Mesenteric fat pad (tissue), 1 donor: ENCODE measurements around the gene KAZN. TPM values are rescaled to one million over a fixed set of nuclear protein-coding genes. Genes with fewer than 3 reads are reported as not detected.

ENCODE experiments used
- DNase-seq: peaks from one replicate; pipeline ENCODE4 v3.0.0-alpha.2; 2020; ENCODE audit warnings: low spot score
- total RNA-seq: library from RNA; stranded (reverse); fragmentation: NEBNext Ultra II Directional; extraction: Animal tissue kit (Norgen Biotek cat#: 25700); gene quantifications from one replicate; pipeline ENCODE4 v1.2.1, GENCODE V29; 2021
- donor health status: DM: yes; HTN: yes; CAD: no.

The KAZN gene
- total RNA-seq, 1 donor from 2014 or later: 26.9 TPM

DNA sequence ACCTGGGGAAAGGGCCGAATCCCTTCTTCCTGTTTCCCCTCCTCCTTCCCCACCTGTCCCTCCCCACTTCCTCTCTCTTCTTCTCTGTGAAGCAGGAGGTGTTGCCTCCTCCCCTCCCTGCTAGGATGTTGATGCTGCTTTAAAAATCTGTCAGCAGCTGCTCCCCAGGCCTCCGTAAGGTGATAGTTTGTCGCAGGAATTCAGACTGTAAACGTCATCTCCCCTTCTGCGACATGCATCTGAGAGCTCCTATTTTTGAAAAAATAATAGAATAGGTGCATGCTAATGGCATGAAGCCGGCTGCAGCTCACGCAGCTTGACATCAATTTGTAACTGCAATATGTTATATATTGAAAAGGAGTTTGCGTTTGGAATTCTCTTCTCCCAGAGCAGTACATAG, 70.1 kb downstream of the KAZN start:
- DNase-seq: no peak

DNA sequence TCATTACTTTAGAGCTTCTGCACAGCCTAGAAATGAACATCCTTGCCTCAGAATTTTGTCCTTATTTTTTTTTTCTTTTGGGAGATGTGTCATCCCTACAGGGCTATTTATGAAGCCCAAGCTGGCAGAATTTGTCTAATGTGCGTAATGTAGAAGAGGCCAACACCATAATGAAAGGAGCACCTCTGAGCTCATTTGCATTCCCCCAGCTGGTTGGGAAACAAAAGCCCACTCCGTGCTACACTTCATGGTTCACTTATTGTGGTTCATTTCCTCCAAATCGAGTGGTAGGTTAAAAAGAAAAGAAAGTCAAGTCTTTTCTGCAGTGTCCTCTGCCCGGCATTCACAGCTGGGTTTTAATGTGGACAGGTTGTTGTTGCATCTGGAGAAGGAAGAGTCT, 73.5 kb downstream of the KAZN start:
- DNase-seq: no peak

DNA sequence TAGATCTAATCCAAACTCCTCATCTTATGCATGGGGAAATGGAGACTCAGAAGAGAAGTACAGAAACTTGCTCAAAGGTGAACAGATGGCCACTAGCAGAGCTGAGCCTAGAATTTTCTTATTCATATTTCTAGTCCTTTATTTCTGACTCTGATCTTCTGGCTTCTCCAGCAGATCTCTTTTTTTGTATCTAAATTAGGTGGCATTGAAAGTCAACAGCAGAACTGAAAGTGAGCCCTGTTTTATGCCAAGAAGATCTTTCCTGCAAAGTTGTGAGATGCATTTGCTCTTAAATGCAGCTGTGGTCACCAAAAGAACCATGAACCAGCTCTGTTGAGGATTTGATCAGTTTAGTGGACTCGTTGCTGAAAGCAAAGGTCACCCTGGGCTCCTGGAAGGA, 75.5 kb downstream of the KAZN start:
- no peak for DNase-seq

DNA sequence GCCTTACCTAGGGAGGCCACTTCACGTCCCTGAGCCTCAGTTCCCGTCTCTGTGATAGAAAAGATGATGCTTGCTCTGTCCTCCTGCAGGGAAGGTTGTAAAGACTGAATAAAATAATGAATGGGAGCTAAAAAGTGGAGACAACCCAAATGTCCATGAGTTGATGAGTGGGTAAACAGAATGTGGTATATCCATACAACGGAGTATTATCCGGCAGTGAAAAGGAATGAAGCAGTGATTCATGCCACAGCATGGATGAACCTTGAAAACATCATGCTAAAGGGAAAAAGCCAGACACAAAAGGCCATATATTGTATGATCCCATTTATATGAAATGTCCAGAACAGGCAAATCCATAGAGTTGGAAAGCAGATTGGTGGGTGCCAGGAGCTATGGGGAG, 77.9 kb downstream of the KAZN start:
- DNase-seq: no peak

DNA sequence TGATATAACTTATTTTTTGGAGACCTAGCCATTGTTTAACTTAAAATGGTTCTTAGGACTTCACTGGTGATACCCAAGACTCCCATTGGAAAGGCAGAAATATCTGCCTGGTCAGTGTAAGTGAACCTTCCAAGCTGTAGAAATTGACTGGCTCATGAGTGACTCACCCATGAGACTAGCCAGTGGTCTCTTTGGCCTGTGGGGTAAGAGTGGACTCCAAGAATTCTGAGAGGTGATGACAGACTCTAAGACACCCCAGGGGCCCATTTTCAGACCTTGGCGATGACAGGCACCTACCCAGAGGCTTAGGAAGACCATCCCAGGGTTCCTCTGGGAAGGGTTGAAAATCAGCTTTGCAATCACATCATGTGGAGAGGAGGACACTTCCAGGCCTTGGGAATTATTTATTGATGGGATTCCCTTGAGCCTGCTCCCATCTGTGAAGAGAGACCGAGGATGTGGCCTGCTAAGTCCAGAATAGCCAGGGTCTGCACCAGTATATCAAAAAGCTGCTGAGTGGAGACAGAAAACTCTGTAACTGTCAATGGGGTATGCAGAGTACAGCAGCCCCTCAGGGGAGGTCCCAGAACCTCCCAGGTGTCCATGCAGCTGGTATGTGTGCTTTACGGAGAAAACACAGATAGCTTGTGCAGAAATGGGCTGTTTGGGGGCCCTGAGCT, 78.9 kb downstream of the KAZN start:
- DNase-seq: no peak

DNA sequence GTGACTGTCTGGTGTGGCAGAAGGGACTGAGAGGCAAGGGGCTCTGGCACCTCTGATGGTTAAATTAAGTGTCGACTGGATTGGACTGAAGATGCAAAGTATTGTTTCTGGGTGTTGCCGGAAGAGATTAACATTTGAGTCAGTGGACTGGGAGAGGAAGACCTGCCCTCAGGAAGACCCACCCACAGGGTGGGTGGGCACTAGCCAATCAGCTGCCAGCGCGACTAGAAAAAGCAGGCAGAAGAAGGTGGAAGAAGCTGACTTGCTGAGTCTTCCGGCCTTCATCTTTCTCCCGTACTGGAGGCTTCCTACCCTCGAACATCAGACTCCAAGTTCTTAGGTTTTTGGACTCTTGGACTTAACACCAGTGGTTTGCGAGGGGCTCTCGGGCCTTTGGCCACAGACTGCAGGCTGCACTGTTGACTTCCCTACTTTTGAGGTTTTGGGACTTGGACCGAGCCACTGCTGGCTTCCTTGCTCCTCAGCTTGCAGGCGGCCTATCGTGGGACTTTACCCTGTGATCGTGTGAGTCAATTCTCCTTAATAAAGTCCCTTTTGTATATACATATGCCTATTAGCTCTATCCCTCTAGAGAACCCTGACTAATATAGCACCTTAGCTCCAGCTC, 79.6 kb downstream of the KAZN start:
- DNase-seq: no peak

DNA sequence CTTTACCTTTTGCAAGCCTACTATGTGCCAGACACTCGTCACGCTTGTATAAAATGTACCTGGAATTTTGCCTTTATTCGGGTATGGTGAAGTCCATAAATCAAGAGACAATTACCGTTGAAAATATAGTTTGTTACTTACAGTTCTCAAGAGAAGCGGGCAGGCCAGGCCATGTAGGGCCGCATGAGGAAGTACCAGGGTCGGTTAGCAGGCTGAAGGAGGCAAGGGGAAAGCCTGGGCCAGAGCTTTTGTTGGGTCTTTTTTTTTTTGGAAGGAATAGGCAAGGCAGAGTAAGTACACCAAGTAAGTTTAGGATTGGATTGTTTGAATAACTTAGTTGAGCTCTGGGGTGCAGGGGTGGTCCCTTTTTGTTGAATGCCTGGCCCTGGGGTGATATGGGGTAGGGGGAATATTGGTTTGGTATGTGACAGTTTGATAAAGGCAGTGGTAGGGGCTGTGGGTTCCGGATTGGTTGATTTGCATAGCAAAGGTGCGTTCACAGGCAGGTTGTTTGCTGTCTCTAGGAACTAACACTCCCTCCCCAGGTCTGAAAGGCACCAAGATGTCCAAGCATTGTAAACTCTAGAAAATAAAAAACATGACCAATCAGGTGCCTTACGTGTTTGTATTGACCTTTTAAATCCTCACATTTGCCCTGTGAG, 80.7 kb downstream of the KAZN start:
- no peak for DNase-seq

DNA sequence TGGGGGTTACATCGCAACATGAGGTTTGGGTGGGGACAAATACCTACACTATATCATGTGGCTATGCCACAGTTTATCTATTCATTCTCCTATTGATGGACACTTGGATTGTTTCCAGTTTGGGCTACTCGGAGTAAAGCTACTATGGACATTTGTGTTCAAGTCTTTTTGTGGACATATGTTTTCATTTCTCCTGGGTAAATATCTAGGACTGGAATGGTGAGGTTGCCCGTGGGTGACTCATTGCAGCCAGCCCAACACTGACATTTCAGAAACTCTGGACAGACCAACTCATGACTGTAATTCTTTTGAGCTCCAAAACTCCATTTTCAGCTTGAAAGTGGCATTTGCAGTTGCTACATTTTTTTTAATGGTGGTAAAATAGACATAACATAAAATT, 82.7 kb downstream of the KAZN start:
- no peak for DNase-seq

DNA sequence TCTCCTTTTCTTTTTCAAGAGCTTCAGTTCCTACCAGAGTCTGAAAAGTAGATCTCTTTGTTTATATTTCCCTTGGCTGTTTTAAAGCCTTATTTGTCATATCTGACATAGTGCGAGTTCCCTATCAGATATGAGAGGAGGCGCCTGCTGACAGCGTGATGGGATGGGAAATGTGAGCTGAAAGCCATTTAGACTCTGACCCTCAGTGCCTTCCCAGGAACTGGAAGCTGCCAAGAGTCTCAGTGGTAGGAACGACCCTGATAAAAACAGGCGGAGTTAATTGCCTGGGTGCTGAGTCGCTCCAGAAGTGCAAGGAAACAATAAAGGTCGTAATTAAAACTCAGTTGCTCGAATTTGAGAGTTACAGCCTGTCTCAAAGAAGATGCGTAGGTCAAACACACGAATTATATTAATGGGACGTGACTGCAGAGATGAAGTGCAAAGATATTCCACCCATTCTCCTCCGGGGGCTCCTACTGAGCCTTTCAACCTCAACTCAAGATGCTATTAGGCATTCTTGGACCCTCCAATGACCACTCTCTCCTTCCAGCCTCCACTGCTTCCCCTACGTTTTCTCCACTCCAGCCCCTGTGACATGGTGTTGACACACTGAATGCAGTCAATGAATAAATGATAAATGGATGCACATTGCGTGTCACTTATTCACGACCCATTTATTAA, 84.6 kb downstream of the KAZN start:
- no peak for DNase-seq

DNA sequence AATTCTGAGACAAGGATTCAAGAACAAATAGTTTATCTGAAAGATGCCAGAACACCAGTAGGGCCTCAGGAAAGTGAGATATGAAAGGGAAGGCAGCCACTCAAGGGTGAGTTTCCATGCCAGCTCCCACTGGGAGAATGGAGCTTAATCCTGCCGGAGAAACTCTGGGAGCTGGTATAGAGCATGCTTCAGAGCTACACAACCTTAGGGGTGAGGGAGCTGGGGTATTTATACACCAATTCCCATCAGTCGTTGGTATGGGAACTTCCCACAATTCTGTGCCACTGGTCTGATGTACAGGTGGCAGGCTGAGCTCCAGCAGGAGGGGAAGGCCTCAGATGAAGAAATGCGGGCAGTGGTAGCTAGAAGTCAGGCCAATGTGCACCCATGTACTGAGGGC, 86.6 kb downstream of the KAZN start:
- no peak for DNase-seq

DNA sequence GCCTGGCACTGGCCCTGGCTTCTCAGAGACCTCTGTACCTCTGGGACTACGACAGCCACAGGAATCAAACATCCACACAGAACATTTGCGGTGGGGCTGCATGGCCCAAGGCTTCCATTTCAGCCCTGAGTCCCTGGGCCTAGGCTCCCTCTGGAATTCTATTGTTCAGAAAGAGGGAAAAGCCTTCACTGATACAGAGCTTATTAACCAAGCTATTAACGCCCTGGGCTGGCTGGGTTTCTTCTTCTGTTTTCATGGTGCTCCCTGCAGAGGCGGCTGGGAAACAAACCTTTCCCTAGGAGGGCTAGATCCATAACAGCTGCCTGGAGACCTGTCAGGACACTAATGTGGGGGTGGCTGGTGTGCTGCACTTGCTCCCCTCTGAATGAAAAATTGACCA, 88.2 kb downstream of the KAZN start:
- no peak for DNase-seq

DNA sequence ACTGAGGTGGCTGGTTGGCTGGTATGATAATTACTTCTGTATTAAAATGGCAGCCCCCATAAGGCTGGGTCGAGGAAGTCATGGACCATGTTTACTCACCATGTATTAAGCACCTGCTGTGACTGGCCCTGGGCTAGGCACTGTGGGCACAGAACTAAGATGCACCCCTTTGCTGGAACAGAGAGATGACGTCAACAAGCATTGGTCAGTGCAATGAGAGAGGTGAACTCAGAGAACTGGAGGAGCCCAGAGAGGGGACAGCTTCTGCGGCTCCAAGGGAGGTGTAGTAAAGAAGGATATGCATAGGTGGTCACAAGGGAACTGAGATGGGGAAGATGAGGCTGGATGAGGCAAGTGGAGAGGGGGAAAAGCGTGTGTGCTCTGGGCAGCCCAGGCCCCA, 88.7 kb downstream of the KAZN start:
- DNase-seq: no peak

DNA sequence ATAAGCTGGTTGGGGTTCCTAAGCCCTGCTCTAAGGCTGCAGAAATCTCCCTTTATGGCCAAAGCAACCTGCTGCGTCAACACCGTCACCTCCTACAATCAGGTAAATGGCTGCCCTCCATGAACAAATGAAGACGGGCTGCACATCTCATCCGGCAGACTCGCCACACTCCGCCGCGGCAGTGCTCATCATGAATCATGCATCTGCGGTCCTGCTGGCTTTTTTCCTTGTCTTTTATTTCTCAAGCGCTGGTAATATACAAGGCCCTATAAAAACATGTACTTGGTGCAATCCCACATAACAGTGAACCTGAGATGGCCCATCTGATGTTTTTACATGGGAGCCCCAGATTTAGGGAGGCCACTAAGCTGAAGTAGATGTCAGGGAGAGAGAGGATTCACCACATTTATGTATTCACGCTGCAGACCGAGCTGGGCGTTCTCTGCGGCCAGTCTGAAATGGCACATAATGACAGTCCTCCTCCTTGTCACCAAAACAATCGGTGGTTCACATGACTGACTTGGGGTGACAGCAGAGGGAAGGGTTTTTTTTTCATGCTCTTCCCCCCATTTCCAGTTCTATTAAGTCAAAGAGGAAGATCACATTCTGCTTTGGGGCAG, 91.6 kb downstream of the KAZN start:
- no peak for DNase-seq

DNA sequence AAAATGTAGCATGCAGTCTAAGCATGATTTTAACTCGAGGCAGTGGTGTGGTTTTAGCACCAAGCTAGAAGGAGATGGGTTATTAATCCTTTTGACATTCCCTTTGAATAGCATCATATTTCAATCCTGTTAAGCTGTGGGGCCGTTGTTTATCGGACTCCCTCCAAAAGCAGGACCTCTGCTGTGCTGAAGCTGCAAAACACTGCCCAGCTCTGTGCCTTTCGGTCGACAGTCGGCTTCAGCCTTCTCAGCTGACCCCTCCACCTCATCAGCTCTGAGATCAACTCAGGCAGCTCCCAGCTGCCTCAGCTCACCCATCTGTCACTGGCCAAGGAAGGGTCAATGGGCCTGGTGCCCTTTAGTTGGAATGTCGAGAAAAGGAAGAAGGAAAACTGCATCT, 95.5 kb downstream of the KAZN start:
- DNase-seq: no peak

DNA sequence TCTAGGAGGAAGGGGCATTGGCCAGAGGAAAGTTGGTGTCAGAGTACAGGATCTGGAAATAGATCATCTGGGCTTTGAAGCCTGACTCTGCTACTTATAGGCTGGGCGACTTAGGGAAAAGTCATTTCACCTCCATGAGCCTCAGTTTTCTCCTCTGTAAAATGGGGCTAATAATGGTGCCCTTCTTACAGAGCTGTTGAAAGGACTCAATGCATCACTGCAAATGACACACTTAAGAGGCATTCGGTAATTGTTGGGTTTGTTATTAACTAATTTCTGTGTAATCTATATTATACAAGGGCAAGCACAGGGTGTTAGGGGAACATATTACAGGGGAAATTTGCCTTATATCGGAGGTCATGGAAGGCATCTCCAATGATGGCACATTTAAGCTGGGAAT, 96.1 kb downstream of the KAZN start:
- DNase-seq: no peak

DNA sequence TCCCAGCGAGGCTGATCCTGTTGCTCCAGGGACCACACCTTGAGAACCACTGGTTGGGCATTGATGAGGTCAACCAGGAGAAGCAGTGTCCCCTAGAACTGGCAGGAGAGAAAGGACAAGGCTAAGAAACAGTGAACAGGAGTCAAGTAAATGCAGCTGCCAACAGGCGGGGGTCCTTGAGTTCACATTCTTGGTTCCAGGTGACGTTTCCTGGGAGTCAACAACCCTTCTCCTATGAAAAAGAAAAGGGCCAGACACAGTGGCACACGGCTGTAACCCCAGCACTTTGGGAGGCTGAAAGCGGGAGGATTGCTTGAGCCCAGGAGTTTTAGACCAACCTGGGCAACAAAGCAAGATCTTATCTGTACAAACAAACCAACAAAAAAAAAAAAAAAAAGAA, 98.3 kb downstream of the KAZN start:
- no peak for DNase-seq

DNA sequence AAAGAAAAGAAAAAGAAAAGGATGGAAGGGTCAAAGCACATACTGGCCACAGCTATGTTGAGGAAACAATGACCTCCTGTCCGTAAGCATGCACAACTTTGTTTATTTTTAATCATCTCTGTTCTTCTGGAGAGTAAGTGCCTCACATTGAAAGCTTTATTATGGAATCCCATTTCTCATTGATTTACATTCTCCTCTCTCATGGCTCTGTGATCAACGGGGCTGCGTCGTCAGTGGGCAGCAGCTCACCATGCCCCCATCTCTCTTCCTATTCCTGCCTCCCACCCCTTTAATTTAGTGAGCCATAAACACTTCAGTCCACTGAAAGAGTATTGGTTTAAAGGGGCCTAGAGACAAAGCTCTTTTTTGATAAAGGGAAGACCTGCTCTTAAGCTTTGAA, 98.9 kb downstream of the KAZN start:
- no peak for DNase-seq

DNA sequence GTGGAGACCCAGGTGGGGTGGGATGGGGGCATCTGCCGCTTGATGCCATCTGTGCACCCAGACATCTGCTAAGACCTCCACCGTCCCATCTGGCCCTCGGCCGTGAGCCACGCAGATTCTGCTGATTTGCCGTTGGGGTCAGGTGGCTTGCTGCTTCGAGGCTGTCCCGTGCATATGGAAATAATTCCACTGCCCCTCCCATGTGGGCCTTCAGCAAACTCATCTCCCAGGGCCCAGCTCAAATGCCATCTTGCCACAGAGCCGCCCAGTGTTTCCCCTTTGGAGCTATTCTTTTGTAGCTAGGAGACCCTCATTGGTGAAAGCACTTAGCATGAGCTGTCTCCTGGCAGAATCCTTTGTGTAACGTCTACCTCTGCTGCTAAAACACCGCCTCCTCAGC, 99.8 kb downstream of the KAZN start:
- DNase-seq: no peak

DNA sequence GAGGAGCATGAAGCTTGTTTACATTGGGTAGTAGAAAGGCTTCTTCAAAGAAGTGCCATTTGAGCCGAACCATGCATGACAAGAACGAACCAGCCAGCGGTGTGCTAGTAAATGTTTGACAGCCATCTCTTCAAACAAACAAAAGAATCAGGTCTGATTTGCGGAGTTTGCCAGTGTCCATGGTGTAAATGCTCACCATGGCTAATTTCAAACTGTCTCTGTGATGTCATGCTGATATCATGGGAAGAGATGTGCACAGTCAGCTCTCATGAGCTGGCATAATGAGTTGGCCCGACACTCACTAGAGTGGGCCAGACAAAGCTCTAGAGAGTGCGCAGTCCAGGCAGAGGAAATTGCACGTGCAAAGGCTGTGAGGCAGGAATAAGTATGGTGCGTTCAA, 101.1 kb downstream of the KAZN start:
- DNase-seq: no peak

DNA sequence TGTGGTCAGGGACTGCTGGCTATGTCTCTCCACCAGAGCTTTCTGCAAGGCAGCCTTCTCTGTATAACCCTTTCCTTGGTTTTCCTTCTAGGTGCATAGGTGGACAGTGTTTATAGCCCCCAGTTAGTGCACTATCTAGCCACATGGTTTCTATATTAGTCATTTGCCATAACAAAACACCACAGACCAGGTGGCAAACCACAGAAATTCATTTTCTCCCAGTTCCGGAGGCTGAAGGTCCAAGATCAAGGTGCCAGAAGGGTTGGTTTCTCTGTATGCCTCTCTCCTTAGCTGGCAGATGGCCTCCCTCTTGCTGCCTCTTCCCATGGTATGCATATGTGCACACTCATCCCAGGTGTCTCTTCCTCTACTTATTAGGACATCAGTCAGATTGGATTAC, 106.4 kb downstream of the KAZN start:
- DNase-seq: no peak

DNA sequence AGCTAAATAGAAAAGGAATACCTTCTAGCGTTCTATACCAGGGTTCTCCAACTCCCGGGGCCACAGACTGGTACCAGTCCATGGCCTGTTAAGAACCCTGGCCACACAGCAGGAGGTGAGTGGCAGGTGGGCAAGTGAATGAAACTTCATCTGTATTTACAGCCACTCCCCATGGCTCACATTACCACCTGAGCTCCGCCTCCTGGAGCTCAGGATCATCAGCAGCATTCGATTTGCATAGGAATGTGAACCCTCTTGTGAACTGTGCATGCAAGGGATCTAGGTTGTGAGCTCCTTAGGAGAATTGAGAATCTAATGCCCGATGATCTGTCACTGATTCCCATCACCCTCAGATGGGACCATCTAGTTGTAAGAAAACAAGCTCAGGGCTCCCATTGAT, 107.3 kb downstream of the KAZN start:
- no peak for DNase-seq

DNA sequence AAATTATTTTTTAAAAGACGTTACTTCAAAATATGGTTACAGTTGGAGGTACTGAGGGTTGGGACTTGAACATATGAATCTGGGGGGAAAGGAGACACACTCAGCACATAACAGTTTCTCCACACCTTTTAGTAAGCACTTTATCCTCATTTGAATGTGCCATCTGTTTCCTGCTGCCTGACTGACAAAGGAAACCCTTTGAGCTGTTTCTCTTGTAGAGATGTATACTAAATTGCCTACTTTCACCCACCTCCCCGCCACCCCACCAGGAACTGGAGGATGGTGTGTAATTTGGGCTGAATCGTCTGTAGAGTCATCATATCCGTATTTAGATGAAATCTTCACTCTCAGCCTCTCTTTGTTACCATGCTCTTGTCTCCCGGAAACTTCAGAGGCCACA, 108.1 kb downstream of the KAZN start:
- no peak for DNase-seq
